Uterus (tissue), 2 donors: ENCODE measurements around the gene CECR2.

Experiments used
- POLR2A ChIP-seq, 2 donors: fragments of 450-650 bp; IDR thresholded peaks; one replicate each; pipeline ENCODE4 v1.6.1; 2016; ENCODE audit warnings: antibody characterized with exemption in 2 of 2, mild to moderate bottlenecking in 1 of 2, moderate library complexity in 1 of 2
- TF ChIP-seq, protein P1 (sequence below), 4 experiments: fragments of 200-600 bp in 2 of 4; fragments of 450-650 bp in 2 of 4; sonication (generic) in 2 of 4; IDR thresholded peaks; one replicate each; pipeline ENCODE4 v1.5.1; 2016 to 2019; ENCODE audit warnings: antibody characterized with exemption in 4 of 4, mild to moderate bottlenecking in 2 of 4, moderate library complexity in 1 of 4

DNA sequence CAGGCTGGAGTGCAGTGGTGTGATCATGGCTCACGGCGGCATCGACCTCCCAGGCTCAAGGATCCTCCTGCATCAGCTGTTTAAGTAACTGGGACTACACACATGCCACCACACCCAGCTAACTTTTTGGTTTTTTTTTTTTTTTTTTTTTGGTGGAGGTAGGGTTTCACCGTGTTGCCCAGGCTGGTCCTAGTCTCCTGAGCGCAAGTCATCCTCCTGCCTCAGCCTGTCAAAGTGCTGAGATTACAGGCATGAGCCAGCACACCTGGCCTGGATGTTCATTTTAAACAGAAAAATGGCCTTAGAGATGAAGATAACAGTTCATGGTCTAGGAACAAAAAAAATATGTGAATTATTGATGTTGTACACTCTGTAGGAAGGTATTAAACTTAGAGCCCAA, 180.4 kb downstream of the CECR2 start:
- TF ChIP-seq, protein P1, sequence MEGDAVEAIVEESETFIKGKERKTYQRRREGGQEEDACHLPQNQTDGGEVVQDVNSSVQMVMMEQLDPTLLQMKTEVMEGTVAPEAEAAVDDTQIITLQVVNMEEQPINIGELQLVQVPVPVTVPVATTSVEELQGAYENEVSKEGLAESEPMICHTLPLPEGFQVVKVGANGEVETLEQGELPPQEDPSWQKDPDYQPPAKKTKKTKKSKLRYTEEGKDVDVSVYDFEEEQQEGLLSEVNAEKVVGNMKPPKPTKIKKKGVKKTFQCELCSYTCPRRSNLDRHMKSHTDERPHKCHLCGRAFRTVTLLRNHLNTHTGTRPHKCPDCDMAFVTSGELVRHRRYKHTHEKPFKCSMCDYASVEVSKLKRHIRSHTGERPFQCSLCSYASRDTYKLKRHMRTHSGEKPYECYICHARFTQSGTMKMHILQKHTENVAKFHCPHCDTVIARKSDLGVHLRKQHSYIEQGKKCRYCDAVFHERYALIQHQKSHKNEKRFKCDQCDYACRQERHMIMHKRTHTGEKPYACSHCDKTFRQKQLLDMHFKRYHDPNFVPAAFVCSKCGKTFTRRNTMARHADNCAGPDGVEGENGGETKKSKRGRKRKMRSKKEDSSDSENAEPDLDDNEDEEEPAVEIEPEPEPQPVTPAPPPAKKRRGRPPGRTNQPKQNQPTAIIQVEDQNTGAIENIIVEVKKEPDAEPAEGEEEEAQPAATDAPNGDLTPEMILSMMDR (IDR thresholded peaks at IDR 0.05), result no peak
- TF ChIP-seq POLR2A (IDR thresholded peaks at IDR 0.05), result no peak
